HG02840 (cell line): Measurements from ENCODE around the gene TTC31.
A peak's percentile ranks its signal among the peaks of the same experiment; 100 is the strongest.

Experiments
- ATAC-seq: cut with Tn5 transposase; IDR thresholded peaks from one replicate; pipeline ENCODE4 v1.9.1; 2021; ENCODE audit warnings: mild to moderate bottlenecking, moderate library complexity, moderate number of reproducible peaks; ENCODE audit not compliant: unreplicated experiment, low FRiP score

The TTC31 gene

GRCh38 chr2:74524955-74525716, 42.3 kb downstream of the TTC31 start:
- ATAC-seq = no peak

- ATAC-seq = no peak
Measured at GRCh38 chr2:74525717-74526648, 43.1 kb downstream of the TTC31 start, which contains the start of gene DQX1. DQX1 (minus strand) TSS chr2:74526231; CDS start chr2:74525729, 502 bp downstream.

DNA sequence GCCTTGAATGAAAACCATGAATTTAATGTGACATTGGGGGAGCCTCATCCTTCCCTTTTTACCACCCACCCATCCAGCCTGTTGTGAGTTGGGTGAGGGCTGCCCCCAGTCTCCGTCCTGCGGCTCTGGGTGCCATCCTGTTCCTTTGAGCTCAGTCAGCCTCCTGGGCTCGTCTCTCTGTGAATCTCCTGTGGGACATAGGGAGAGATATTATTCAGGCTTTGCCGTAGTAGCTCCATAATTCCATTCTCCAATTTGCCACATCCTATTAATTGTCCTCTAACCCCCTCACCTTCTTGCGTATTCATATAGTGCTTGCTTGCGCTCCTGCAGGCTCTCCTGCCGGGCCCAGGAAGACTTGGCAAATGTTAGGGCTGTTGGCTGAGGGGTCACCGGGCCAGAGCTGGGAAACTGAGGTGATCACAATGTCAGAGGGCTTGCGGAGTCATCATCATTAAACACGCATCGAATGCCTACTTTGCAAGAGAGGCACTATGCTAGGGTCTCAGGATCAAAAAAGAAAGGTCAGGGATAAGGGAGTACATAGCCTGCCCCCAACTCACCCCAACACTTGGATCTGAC, 43.9 kb downstream of the TTC31 start:
- ATAC-seq = no peak

- ATAC-seq = no peak
Measured at GRCh38 chr2:74527741-74528140, 44.9 kb downstream of the TTC31 start.

- peak; percentile 11 for ATAC-seq
Measured at GRCh38 chr2:74528600-74529356, 45.9 kb downstream of the TTC31 start.

GRCh38 chr2:74529357-74530238, 46.7 kb downstream of the TTC31 start, which contains the start of the genes AUP1 and HTRA2:
AUP1 (minus strand) TSS chr2:74529706; CDS start chr2:74529629, 77 bp downstream.
HTRA2 (plus strand) TSS chr2:74529933; CDS start chr2:74530007, 74 bp downstream.
- peak; percentile 77 for ATAC-seq

GRCh38 chr2:74530239-74531187, 47.6 kb downstream of the TTC31 start:
- peak; percentile 26 for ATAC-seq

GRCh38 chr2:74531666-74532065, 48.8 kb downstream of the TTC31 start:
- no peak for ATAC-seq

- no peak for ATAC-seq
Measured at GRCh38 chr2:74532222-74532621, 49.3 kb downstream of the TTC31 start.

GRCh38 chr2:74533464-74533863, 50.6 kb downstream of the TTC31 start:
- ATAC-seq = no peak

DNA sequence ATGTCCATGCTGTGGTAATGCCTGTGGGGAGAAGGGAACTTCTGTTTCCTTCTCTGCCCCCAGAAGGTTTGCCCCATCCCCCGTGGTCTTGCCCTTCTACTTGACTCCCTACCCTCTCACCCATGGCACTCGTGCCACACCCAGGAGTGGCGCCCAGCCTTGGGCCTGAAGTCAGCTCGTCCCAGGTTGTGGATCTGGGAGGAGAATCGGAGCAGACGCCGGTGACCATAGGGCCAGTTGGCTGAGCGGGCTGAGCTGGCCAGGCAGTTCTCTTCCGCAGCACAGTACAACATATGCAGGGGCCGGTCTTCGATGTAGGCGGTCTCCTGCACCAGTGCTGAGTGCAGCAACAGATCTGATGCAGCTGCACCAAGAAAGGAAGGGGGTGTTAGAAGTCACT, 51.5 kb downstream of the TTC31 start:
- no peak for ATAC-seq

- no peak for ATAC-seq
Measured at GRCh38 chr2:74535440-74535965, 52.6 kb downstream of the TTC31 start.

GRCh38 chr2:74536166-74536950, 53.5 kb downstream of the TTC31 start:
- no peak for ATAC-seq

- no peak for ATAC-seq
Measured at GRCh38 chr2:74537140-74537539, 54.3 kb downstream of the TTC31 start.

DNA sequence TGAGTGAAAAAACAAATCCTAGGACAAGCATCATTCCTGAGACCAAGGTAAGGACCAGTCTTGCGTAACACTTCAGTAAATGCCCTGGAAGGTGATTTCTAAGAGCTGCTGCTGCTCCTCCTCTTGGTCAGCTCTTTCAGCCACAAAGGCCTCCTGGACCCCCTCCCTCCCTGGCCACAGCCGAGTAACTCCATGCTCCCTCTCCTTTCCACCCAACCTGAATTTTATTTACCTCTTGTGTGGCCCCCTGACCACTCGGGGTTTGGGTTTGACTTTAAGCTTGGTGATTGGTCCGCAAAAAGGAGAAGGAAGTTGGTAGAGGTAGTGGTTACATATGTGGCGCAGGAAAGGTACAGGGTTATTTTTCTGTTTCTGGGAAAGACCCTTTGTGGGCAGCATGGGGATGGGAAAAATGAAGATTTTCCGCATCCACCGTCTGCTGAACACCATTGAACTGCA, 56.0 kb downstream of the TTC31 start:
- ATAC-seq = peak; percentile 52

DNA sequence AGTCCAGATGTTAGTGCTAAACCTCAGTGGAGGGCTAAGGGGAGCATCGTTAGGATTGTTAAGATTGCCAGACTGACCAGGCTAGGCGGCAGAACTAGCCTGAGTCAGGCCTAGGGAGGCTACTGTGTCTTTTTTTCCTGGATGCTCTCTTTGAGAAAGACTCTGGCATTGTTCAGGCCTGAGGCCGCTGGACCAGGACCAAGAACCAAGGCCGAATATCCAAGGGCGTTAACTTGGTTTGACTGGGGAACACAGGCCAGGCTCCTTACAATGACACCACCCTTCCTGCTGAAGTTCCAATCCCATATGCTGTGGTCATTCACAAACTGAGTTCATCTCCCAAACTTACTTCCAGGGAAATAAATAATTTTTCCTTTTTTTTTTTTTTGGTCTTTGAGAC, 57.4 kb downstream of the TTC31 start:
- no peak for ATAC-seq

GRCh38 chr2:74542978-74543377, 60.1 kb downstream of the TTC31 start:
- ATAC-seq = no peak
